GM12875 (cell line): ENCODE measurements around the gene TAS2R42.

Experiments used
- H3K4me3 ChIP-seq: one replicate; pipeline ENCODE4 v1.5.1; 2011; ENCODE audit warnings: low read depth, low read length, control low read depth
- TF ChIP-seq, protein P1 (sequence below): IDR thresholded peaks from 2 replicates; pipeline ENCODE4 v1.5.1; 2011; ENCODE audit warnings: low read depth, mild to moderate bottlenecking, control low read depth, inconsistent platforms, low read length, moderate library complexity, borderline replicate concordance; ENCODE audit not compliant: insufficient read depth

Gene TAS2R42

GRCh38 chr12:11186837-11187236 is at the start of gene TAS2R42:
Gene TAS2R42 (minus strand): TSS chr12:11186937. CDS start chr12:11186937, 0 bp downstream.
- TF ChIP-seq, protein P1, sequence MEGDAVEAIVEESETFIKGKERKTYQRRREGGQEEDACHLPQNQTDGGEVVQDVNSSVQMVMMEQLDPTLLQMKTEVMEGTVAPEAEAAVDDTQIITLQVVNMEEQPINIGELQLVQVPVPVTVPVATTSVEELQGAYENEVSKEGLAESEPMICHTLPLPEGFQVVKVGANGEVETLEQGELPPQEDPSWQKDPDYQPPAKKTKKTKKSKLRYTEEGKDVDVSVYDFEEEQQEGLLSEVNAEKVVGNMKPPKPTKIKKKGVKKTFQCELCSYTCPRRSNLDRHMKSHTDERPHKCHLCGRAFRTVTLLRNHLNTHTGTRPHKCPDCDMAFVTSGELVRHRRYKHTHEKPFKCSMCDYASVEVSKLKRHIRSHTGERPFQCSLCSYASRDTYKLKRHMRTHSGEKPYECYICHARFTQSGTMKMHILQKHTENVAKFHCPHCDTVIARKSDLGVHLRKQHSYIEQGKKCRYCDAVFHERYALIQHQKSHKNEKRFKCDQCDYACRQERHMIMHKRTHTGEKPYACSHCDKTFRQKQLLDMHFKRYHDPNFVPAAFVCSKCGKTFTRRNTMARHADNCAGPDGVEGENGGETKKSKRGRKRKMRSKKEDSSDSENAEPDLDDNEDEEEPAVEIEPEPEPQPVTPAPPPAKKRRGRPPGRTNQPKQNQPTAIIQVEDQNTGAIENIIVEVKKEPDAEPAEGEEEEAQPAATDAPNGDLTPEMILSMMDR = no peak
- no peak within 1 kb of the TSS for H3K4me3 ChIP-seq

- no peak overlapping the region for H3K4me3 ChIP-seq
- TF ChIP-seq, protein P1 = no peak
These were observed 46.8 kb upstream of the TAS2R42 start for GRCh38 chr12:11233532-11233931.

DNA sequence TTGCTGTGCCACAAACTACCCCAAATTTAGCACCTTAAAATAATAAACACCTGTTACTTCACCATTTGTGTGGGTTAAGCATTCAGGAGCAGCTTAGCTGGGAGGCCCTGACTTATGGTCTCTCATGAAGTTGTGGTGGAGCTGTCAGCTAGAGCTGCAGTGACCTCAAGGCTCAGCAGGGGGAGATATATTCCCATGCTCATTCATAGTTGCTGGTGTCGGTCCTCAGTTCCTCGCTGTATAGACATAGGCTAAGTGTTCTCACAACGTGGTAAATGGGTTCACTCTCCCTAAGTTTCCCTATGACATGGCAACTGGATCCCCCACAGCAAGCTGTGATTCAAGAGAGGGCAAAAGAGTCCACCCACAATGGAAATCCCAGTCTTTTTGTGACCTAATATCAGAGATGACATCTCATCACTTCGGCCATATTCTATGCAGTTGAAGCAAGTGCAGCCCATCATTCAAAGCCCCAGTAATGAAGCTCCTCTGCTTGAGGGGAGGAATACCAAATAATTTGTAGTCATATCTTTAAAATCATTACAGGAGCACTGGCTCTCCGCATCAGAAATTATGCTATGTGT is 41.7 kb upstream of the TAS2R42 start:
- H3K4me3 ChIP-seq = no peak overlapping the region
- TF ChIP-seq, protein P1 = peak; percentile 76

GRCh38 chr12:11227373-11227772 is 40.6 kb upstream of the TAS2R42 start:
- H3K4me3 ChIP-seq = no peak overlapping the region
- TF ChIP-seq, protein P1 = no peak

DNA sequence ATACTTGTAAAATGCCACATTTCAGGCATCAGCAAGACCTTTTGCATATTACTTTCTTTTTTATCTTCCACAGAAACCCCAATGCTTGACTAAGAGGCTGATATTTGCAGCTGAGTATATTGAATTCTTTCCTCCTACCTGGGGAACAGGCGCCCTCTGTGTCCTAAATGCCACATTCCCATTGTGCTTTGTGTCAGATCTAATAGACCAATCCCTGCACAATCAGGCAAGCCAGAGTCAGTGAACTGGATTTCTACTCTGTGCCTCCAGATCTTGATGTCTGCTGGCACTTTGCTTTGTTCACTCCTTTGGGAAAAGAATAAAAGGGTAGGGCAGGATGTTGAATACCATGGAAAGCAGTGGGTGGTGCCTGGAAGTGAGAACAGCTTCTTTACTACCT is 22.4 kb upstream of the TAS2R42 start:
- TF ChIP-seq, protein P1 = no peak
- H3K4me3 ChIP-seq = no peak overlapping the region

DNA sequence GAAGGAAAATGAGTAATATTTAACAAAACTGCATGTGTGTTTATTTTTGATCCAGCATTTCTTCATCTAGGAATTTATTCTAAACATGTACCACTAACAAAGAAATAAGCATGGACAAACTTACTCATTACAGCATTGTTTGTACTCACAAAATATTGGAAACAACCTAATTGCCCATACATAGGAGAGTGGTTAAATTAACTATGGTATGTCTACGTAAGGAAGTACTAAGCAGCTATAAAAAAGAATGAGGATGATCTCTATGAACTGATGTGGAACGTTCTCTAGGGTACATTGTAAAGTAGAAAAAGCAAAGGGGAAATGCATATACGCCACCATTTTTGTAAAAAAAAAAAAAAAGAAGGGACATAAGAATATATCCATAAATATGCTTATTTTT is 17.4 kb upstream of the TAS2R42 start:
- TF ChIP-seq, protein P1 = no peak
- no peak overlapping the region for H3K4me3 ChIP-seq

- H3K4me3 ChIP-seq = no peak overlapping the region
- TF ChIP-seq, protein P1 = no peak
These were observed 16.1 kb upstream of the TAS2R42 start for GRCh38 chr12:11202811-11203210.
